Prostate gland (tissue), 2 donors: ENCODE measurements around the gene COX5A.

ENCODE experiments used
- POLR2A ChIP-seq: fragments of 450-650 bp; IDR thresholded peaks from one replicate; pipeline ENCODE4 v1.6.1; 2016; ENCODE audit warnings: antibody characterized with exemption, mild to moderate bottlenecking
- POLR2AphosphoS5 ChIP-seq: sonication (generic); formaldehyde crosslinking; IDR thresholded peaks from one replicate; pipeline ENCODE4 v1.6.1; 2017; ENCODE audit warnings: antibody characterized with exemption
- TF ChIP-seq, protein P1 (sequence below), 4 experiments: fragments of 200-600 bp in 2 of 4; fragments of 450-650 bp in 2 of 4; sonication (generic) in 2 of 4; IDR thresholded peaks; 1 replicate in 3 of 4; 2 replicates in 1 of 4; pipeline ENCODE4 v1.5.1; 2016 to 2019; ENCODE audit warnings: antibody characterized with exemption in 4 of 4, mild to moderate bottlenecking in 2 of 4, moderate library complexity in 2 of 4

DNA sequence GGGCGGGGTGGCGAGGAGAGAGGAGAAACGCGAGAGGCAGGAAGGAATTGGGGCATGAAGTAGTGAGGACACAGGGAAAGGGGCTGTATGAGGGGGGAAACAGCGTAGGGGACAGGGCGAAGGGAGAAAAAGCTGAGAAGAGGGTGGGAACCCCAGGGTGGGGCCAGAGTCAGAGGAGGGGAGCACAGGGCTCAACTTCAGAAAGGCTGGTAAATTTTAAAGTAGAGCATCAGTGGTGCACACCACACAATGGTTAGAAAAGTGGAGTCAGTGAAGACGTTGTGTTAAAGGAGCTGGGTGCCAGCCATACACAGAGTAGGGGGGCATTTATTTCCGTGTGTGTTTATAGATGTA lies 21.7 kb upstream of the COX5A start:
- TF ChIP-seq, protein P1, sequence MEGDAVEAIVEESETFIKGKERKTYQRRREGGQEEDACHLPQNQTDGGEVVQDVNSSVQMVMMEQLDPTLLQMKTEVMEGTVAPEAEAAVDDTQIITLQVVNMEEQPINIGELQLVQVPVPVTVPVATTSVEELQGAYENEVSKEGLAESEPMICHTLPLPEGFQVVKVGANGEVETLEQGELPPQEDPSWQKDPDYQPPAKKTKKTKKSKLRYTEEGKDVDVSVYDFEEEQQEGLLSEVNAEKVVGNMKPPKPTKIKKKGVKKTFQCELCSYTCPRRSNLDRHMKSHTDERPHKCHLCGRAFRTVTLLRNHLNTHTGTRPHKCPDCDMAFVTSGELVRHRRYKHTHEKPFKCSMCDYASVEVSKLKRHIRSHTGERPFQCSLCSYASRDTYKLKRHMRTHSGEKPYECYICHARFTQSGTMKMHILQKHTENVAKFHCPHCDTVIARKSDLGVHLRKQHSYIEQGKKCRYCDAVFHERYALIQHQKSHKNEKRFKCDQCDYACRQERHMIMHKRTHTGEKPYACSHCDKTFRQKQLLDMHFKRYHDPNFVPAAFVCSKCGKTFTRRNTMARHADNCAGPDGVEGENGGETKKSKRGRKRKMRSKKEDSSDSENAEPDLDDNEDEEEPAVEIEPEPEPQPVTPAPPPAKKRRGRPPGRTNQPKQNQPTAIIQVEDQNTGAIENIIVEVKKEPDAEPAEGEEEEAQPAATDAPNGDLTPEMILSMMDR (IDR thresholded peaks at IDR 0.05), result no peak
- TF ChIP-seq POLR2A, result no peak
- no peak for TF ChIP-seq POLR2AphosphoS5
